Caco-2 (cell line): ENCODE results near the gene INPP5K. TPM values are rescaled to one million over a fixed set of nuclear protein-coding genes. Genes with fewer than 3 reads are reported as not detected.

Source experiments
- BruUV-seq: library from RNA; stranded (reverse); fragments of 400-500 nt; replicated peaks from 2 replicates; lab custom pipeline; 2021; lab: Mats Ljungman, UMichigan
- CTCF ChIA-PET: fragments of 300-600 bp; sonication (Branson Sonifier 250); formaldehyde crosslinking; loops from one replicate; lab custom pipeline; 2022; ENCODE audit warnings: antibody characterized with exemption; lab: Charles Lee
- POLR2A ChIA-PET: fragments of 300-600 bp; sonication (Branson Sonifier 250); formaldehyde crosslinking; loops from one replicate; lab custom pipeline; 2022; ENCODE audit warnings: antibody characterized with exemption; lab: Charles Lee
- DNase-seq, 2 experiments: peaks; one replicate each; pipeline versions ENCODE4 v3.0.0 to v3.0.0-alpha.2; 2020 to 2022
- H3K27me3 ChIP-seq: replicated peaks from 2 replicates; pipeline ENCODE4 v1.6.0; 2011; ENCODE audit warnings: low read length; ENCODE audit not compliant: control insufficient read depth, insufficient read depth
- H3K36me3 ChIP-seq: 2 replicates; pipeline ENCODE4 v1.5.1; 2011; ENCODE audit warnings: low read length; ENCODE audit not compliant: control insufficient read depth, insufficient read depth
- H3K4me1 ChIP-seq: fragments of 250-450 bp; sonication (Bioruptor Pico); 2 replicates; pipeline ENCODE4 v1.5.1; 2020; ENCODE audit warnings: mild to moderate bottlenecking
- H3K4me3 ChIP-seq: 2 replicates; pipeline ENCODE4 v1.5.1; 2011; ENCODE audit warnings: low read depth, mild to moderate bottlenecking, control low read depth, low read length
- H3K9me3 ChIP-seq: fragments of 250-450 bp; sonication (Bioruptor Pico); 2 replicates; pipeline ENCODE4 v1.5.1; 2020; ENCODE audit warnings: mild to moderate bottlenecking, moderate library complexity
- H3K27ac Mint-ChIP-seq: one replicate; pipeline ENCODE4 v1.8.0; 2022; ENCODE audit warnings: mixed read lengths; ENCODE audit not compliant: unreplicated experiment
- H3K27me3 Mint-ChIP-seq: one replicate; pipeline ENCODE4 v1.8.0; 2022; ENCODE audit warnings: mixed read lengths; ENCODE audit not compliant: insufficient read depth, unreplicated experiment
- H3K36me3 Mint-ChIP-seq: one replicate; pipeline ENCODE4 v1.8.0; 2022; ENCODE audit warnings: mild to moderate bottlenecking, mixed read lengths; ENCODE audit not compliant: insufficient read depth, unreplicated experiment
- H3K4me1 Mint-ChIP-seq: one replicate; pipeline ENCODE4 v1.8.0; 2022; ENCODE audit warnings: low read depth, mixed read lengths; ENCODE audit not compliant: unreplicated experiment
- H3K4me3 Mint-ChIP-seq: one replicate; pipeline ENCODE4 v1.8.0; 2022; ENCODE audit warnings: mild to moderate bottlenecking, moderate library complexity, mixed read lengths; ENCODE audit not compliant: unreplicated experiment
- H3K9me3 Mint-ChIP-seq: one replicate; pipeline ENCODE4 v1.8.0; 2022; ENCODE audit warnings: mixed read lengths; ENCODE audit not compliant: unreplicated experiment
- CTCF ChIP-seq, 2 experiments: fragments of 200-600 bp in 1 of 2; IDR thresholded peaks; 1 replicate in 1 of 2; 2 replicates in 1 of 2; pipeline versions ENCODE4 v1.5.1 to v1.8.0; 2011 to 2022; ENCODE audit warnings: antibody characterized with exemption in 1 of 2, control low read depth in 1 of 2, inconsistent platforms in 1 of 2, low read depth in 1 of 2, low read length in 1 of 2, mild to moderate bottlenecking in 1 of 2, moderate library complexity in 1 of 2; ENCODE audit not compliant: insufficient read depth in 1 of 2, severe bottlenecking in 1 of 2, unreplicated experiment in 1 of 2
- intact Hi-C: fragments of 100-400 bp; cut with micrococcal nuclease; formaldehyde crosslinking; loops from one replicate; pipeline ENCODE4 v1.10.0; 2022; ENCODE audit not compliant: unreplicated experiment
- total RNA-seq: library from RNA; stranded (reverse); gene quantifications from 2 replicates; pipeline ENCODE4 v1.2.3, GENCODE V29; 2022

INPP5K gene
- total RNA-seq, 1 experiment from 2014 or later = 24.1 TPM

- ChIA-PET CTCF (no interaction called here), POLR2A (no interaction called here)
- Histone ChIP-seq H3K36me3 (no peaks in the 10 kb centered on the region; the same call in 1 of the 2 replicates), H3K27me3 (no peaks in the 10 kb centered on the region), H3K4me3 (no peak overlapping the region), H3K9me3 (no peaks in the 10 kb centered on the region), H3K4me1 (no peaks in the 10 kb centered on the region)
- H3K27me3 Mint-ChIP-seq = no peaks in the 10 kb centered on the region
- H3K4me3 Mint-ChIP-seq = no peak overlapping the region
- no peak for DNase-seq
- intact Hi-C loops = no loop called here
- H3K9me3 Mint-ChIP-seq = no peaks in the 10 kb centered on the region
- peaks cover 16% of the 10 kb centered on the region for H3K4me1 Mint-ChIP-seq
- H3K36me3 Mint-ChIP-seq = peaks cover 65% of the 10 kb centered on the region
- no TSS peak for BruUV-seq
- no peak overlapping the region for H3K27ac Mint-ChIP-seq
- TF ChIP-seq CTCF (IDR thresholded peaks at IDR 0.05; ENCODE audit: insufficient read depth in 1 of 2, low read depth in 1 of 2, low read length in 1 of 2, severe bottlenecking in 1 of 2, unreplicated experiment in 1 of 2) = no peak
Measured at GRCh38 chr17:1551741-1552140, 35.3 kb upstream of the INPP5K start.

- Mint-ChIP-seq H3K4me1 (peaks cover 7% of the 10 kb centered on the region), H3K4me3 (no peak overlapping the region), H3K36me3 (peaks cover 86% of the 10 kb centered on the region), H3K9me3 (no peaks in the 10 kb centered on the region), H3K27ac (no peak overlapping the region), H3K27me3 (no peaks in the 10 kb centered on the region)
- DNase-seq = no peak
- Histone ChIP-seq H3K36me3 (peaks cover 2% of the 10 kb centered on the region; the same call in 1 of the 2 replicates), H3K4me1 (no peaks in the 10 kb centered on the region), H3K27me3 (no peaks in the 10 kb centered on the region), H3K4me3 (no peak overlapping the region), H3K9me3 (no peaks in the 10 kb centered on the region)
- CTCF ChIA-PET = no interaction called here
- intact Hi-C loops = no loop called here
- TF ChIP-seq CTCF (IDR thresholded peaks at IDR 0.05; ENCODE audit: insufficient read depth in 1 of 2, low read depth in 1 of 2, low read length in 1 of 2, severe bottlenecking in 1 of 2, unreplicated experiment in 1 of 2) = no peak
- BruUV-seq = no TSS peak
- POLR2A ChIA-PET = no interaction called here
Measured at GRCh38 chr17:1548032-1548431, 31.6 kb upstream of the INPP5K start.

- peaks cover 2% of the 10 kb centered on the region; the same call in 1 of the 2 replicates for H3K36me3 ChIP-seq
- H3K4me3 ChIP-seq = no peak overlapping the region
- no peaks in the 10 kb centered on the region for H3K9me3 Mint-ChIP-seq
- BruUV-seq = no TSS peak
- peaks cover 91% of the 10 kb centered on the region for H3K36me3 Mint-ChIP-seq
- H3K27me3 Mint-ChIP-seq = no peaks in the 10 kb centered on the region
- DNase-seq = no peak
- POLR2A ChIA-PET = no interaction called here
- no peaks in the 10 kb centered on the region for H3K9me3 ChIP-seq
- H3K4me1 Mint-ChIP-seq = peaks cover 7% of the 10 kb centered on the region
- H3K4me1 ChIP-seq = no peaks in the 10 kb centered on the region
- CTCF ChIA-PET = interaction anchor here (0.6 kb wide), 1 partner anchor 254 kb away, joined by 3 read pairs; no protein-coding TSS in a partner anchor
- intact Hi-C loops = no loop called here
- H3K27me3 ChIP-seq = no peaks in the 10 kb centered on the region
- no peak for TF ChIP-seq CTCF (IDR thresholded peaks at IDR 0.05; ENCODE audit: insufficient read depth in 1 of 2, low read depth in 1 of 2, low read length in 1 of 2, severe bottlenecking in 1 of 2, unreplicated experiment in 1 of 2)
- no peak overlapping the region for H3K27ac Mint-ChIP-seq
- no peak overlapping the region for H3K4me3 Mint-ChIP-seq
Measured at GRCh38 chr17:1546292-1546922, 30.0 kb upstream of the INPP5K start.
